ENCODE measurements around the gene FDXR.

DNA sequence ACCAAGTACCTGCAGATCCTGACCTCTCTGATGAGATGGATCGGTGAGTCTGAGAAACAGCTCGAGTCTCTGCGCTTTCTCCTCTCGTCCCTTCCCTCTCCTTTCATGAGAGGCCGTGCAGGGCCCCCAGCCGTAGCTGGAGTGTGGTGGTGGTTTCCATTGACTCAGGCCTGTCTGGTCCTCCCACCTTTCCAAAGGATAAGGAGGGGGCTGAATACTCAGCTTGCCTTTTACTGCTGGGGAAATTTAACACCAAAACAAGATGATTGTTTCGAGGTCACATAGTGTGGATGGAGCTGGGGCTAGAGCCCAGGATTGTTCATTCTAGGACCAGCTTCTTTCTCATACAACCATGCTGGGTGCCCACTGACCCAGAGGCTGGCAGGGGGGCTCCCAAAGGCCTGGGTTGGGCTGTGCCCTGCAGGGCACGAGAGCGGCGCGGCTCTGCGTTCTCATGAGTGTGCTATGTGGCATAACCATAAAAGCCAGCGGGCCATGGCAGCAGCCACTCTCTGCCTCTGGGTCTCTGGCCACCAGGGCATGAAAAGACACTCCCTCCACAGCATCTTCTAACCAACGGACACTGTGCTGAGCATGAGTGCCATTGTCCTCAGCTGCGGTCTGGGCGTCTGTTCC lies 52.9 kb downstream of the FDXR start:
- TF ChIP-seq, protein P1, sequence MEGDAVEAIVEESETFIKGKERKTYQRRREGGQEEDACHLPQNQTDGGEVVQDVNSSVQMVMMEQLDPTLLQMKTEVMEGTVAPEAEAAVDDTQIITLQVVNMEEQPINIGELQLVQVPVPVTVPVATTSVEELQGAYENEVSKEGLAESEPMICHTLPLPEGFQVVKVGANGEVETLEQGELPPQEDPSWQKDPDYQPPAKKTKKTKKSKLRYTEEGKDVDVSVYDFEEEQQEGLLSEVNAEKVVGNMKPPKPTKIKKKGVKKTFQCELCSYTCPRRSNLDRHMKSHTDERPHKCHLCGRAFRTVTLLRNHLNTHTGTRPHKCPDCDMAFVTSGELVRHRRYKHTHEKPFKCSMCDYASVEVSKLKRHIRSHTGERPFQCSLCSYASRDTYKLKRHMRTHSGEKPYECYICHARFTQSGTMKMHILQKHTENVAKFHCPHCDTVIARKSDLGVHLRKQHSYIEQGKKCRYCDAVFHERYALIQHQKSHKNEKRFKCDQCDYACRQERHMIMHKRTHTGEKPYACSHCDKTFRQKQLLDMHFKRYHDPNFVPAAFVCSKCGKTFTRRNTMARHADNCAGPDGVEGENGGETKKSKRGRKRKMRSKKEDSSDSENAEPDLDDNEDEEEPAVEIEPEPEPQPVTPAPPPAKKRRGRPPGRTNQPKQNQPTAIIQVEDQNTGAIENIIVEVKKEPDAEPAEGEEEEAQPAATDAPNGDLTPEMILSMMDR (IDR thresholded peaks at IDR 0.05; ENCODE audit: insufficient read depth, low read depth, low read length) = no peak
- TF ChIP-seq EZH2 (IDR thresholded peaks at IDR 0.05; ENCODE audit: insufficient read depth, low read length) = no peak

All from astrocyte (in vitro differentiated cells and primary cell).